Muscle of leg (tissue), 9 donors: Measurements from ENCODE around the gene CLCF1. TPM values are rescaled to one million over a fixed set of nuclear protein-coding genes. Genes with fewer than 3 reads are reported as not detected.

ENCODE experiments used
- polyA plus RNA-seq, 8 donors: library from polyadenylated mRNA; unstranded; fragments of 120-200 nt; gene quantifications; one replicate each; pipeline versions ENCODE4 v1.2.1 to v1.2.3, GENCODE V29; 2013; ENCODE audit warnings: inconsistent platforms in 1 of 8, low replicate concordance in 1 of 8; ENCODE audit not compliant: insufficient read length in 8 of 8, insufficient read depth in 1 of 8
- total RNA-seq: library from RNA; stranded (reverse); fragments of 120-200 nt; gene quantifications from one replicate; pipeline ENCODE4 v1.2.4, GENCODE V29; 2013

CLCF1 gene
- total and polyA plus RNA-seq, 9 donors: 2.0 to 4.8 (median 4.0) TPM

Other genes with a start within 250 kb of the CLCF1 start
- 31.7 TPM for gene GRK2, start 107.1 kb downstream of the CLCF1 start, total RNA-seq
- gene GRK2, start 107.1 kb downstream of the CLCF1 start, polyA plus RNA-seq: 10 to 100 TPM; 47.8 to 62.9 (median 59.4) TPM
- gene ANKRD13D, start 84.3 kb downstream of the CLCF1 start, total RNA-seq: 19.8 TPM
- gene ANKRD13D, start 84.3 kb downstream of the CLCF1 start, polyA plus RNA-seq: 10 to 100 TPM; 16.2 to 35.5 (median 30.7) TPM
- gene SSH3, start 70.1 kb downstream of the CLCF1 start, total RNA-seq: 9.7 TPM
- gene SSH3, start 70.1 kb downstream of the CLCF1 start, polyA plus RNA-seq: 10 to 100 TPM; 13.6 to 20.5 (median 16.7) TPM
- 33.6 TPM for gene POLD4, start 20.1 kb downstream of the CLCF1 start, total RNA-seq
- gene POLD4, start 20.1 kb downstream of the CLCF1 start, polyA plus RNA-seq: 10 to 100 TPM; 24.6 to 53.6 (median 32.1) TPM
- 7.9 TPM for gene RAD9A, start 18.4 kb upstream of the CLCF1 start, total RNA-seq
- gene RAD9A, start 18.4 kb upstream of the CLCF1 start, polyA plus RNA-seq: 10 to 100 TPM in 5 of 8 donors, 1 to 10 TPM in 3; 6.9 to 14.2 (median 11.1) TPM
- gene PPP1CA, start 28.3 kb upstream of the CLCF1 start, total RNA-seq: 130 TPM
- 100 to 1,000 TPM; 127 to 150 (median 142) TPM for gene PPP1CA, start 28.3 kb upstream of the CLCF1 start, polyA plus RNA-seq
- 0.49 TPM for gene TBC1D10C, start 30.5 kb upstream of the CLCF1 start, total RNA-seq
- 1 to 10 TPM; 1.4 to 7.2 (median 5.5) TPM for gene TBC1D10C, start 30.5 kb upstream of the CLCF1 start, polyA plus RNA-seq
- gene CARNS1, start 42.1 kb upstream of the CLCF1 start, total RNA-seq: 29.2 TPM
- gene CARNS1, start 42.1 kb upstream of the CLCF1 start, polyA plus RNA-seq: 10 to 100 TPM; 30.6 to 80.7 (median 61.0) TPM
- gene RPS6KB2, start 54.9 kb upstream of the CLCF1 start, total RNA-seq: 27.9 TPM
- 10 to 100 TPM; 33.9 to 45.5 (median 39.2) TPM for gene RPS6KB2, start 54.9 kb upstream of the CLCF1 start, polyA plus RNA-seq
- gene PTPRCAP, start 64.1 kb upstream of the CLCF1 start, total RNA-seq: 0.84 TPM
- 1 to 10 TPM; 1.0 to 1.5 (median 1.3) TPM for gene PTPRCAP, start 64.1 kb upstream of the CLCF1 start, polyA plus RNA-seq
- 28.8 TPM for gene CORO1B, start 69.9 kb upstream of the CLCF1 start, total RNA-seq
- gene CORO1B, start 69.9 kb upstream of the CLCF1 start, polyA plus RNA-seq: 10 to 100 TPM; 24.2 to 42.4 (median 33.4) TPM
- gene GPR152, start 79.1 kb upstream of the CLCF1 start, total RNA-seq: not detected
- not detected for gene GPR152, start 79.1 kb upstream of the CLCF1 start, polyA plus RNA-seq
- gene CABP4, start 81.8 kb upstream of the CLCF1 start, total RNA-seq: 0.66 TPM
- 1 to 10 TPM in 2 of 8 donors, under 1 TPM in 6; 0.29 to 1.2 (median 0.73) TPM for gene CABP4, start 81.8 kb upstream of the CLCF1 start, polyA plus RNA-seq
- gene TMEM134, start 95.7 kb upstream of the CLCF1 start, total RNA-seq: 16.1 TPM
- 10 to 100 TPM; 42.6 to 71.5 (median 47.2) TPM for gene TMEM134, start 95.7 kb upstream of the CLCF1 start, polyA plus RNA-seq
- gene AIP, start 109.4 kb upstream of the CLCF1 start, total RNA-seq: 59.5 TPM
- gene AIP, start 109.4 kb upstream of the CLCF1 start, polyA plus RNA-seq: 10 to 100 TPM; 41.2 to 60.3 (median 52.1) TPM
- 4.9 TPM for gene PITPNM1, start 131.8 kb upstream of the CLCF1 start, total RNA-seq
- 10 to 100 TPM in 1 of 8 donors, 1 to 10 TPM in 7; 6.0 to 11.6 (median 8.8) TPM for gene PITPNM1, start 131.8 kb upstream of the CLCF1 start, polyA plus RNA-seq
- 7.9 TPM for gene CDK2AP2, start 134.6 kb upstream of the CLCF1 start, total RNA-seq
- gene CDK2AP2, start 134.6 kb upstream of the CLCF1 start, polyA plus RNA-seq: 10 to 100 TPM; 18.2 to 25.4 (median 19.6) TPM
- not detected for gene CABP2, start 149.8 kb upstream of the CLCF1 start, total RNA-seq
- gene CABP2, start 149.8 kb upstream of the CLCF1 start, polyA plus RNA-seq: not detected
- 328 TPM for gene GSTP1, start 210.2 kb upstream of the CLCF1 start, total RNA-seq
- 100 to 1,000 TPM; 232 to 335 (median 268) TPM for gene GSTP1, start 210.2 kb upstream of the CLCF1 start, polyA plus RNA-seq
- 147 TPM for gene NDUFV1, start 233.3 kb upstream of the CLCF1 start, total RNA-seq
- 100 to 1,000 TPM; 126 to 173 (median 154) TPM for gene NDUFV1, start 233.3 kb upstream of the CLCF1 start, polyA plus RNA-seq